Left lung (tissue), 10 donors: ENCODE results near the gene C10orf120. TPM values are rescaled to one million over a fixed set of nuclear protein-coding genes. Genes with fewer than 3 reads are reported as not detected.

ENCODE experiments used
- ATAC-seq: fragments of 200-7000 bp; cut with Tn5 transposase; one replicate; pipeline ENCODE4 v1.9.1; 2020; ENCODE audit warnings: moderate library complexity
- DNase-seq, 4 donors: peaks; one replicate each; pipeline ENCODE4 v3.0.0-alpha.2; 2013 to 2020
- H3K27ac ChIP-seq, 2 donors: fragments of 200-600 bp; sonication (generic) in 1 of 2; one replicate each; pipeline versions ENCODE4 v1.5.0 to v1.8.0; 2020 to 2021
- H3K27me3 ChIP-seq, 2 donors: fragments of 200-600 bp; sonication (generic) in 1 of 2; one replicate each; pipeline versions ENCODE4 v1.5.0 to v1.8.0; 2020 to 2021
- H3K36me3 ChIP-seq, 2 donors: fragments of 200-600 bp; sonication (generic) in 1 of 2; one replicate each; pipeline versions ENCODE4 v1.5.0 to v1.8.0; 2020 to 2021
- H3K4me1 ChIP-seq, 2 donors: fragments of 200-600 bp; one replicate each; pipeline ENCODE4 v1.8.0; 2021
- H3K4me3 ChIP-seq, 2 donors: fragments of 200-600 bp; sonication (generic) in 1 of 2; one replicate each; pipeline versions ENCODE4 v1.5.0 to v1.8.0; 2020 to 2021; ENCODE audit warnings: mild to moderate bottlenecking in 1 of 2
- H3K9me3 ChIP-seq, 2 donors: fragments of 200-600 bp; sonication (generic) in 1 of 2; one replicate each; pipeline versions ENCODE4 v1.5.0 to v1.8.0; 2020 to 2021
- CTCF ChIP-seq, 2 donors: fragments of 200-600 bp; sonication (generic) in 1 of 2; IDR thresholded peaks; one replicate each; pipeline versions ENCODE4 v1.5.0 to v1.8.0; 2021; ENCODE audit warnings: antibody characterized with exemption in 2 of 2
- intact Hi-C, 2 donors: fragments of 100-400 bp; cut with DNase I; formaldehyde crosslinking; loops; one replicate each; pipeline versions ENCODE4 v1.11.2 to v1.14.2; 2022
- polyA plus RNA-seq, 6 donors: library from polyadenylated mRNA; unstranded; fragments of 120-200 nt; gene quantifications; one replicate each; pipeline ENCODE4 v1.2.1, GENCODE V29; 2013; ENCODE audit not compliant: insufficient read length in 6 of 6
- total RNA-seq, 2 donors: library from RNA; stranded (reverse); fragmentation: NEBNext Ultra II Directional; extraction: Animal tissue kit (Norgen Biotek cat#: 25700); gene quantifications; one replicate each; pipeline ENCODE4 v1.2.1, GENCODE V29; 2021
- donor health status: DM: no; HTN: yes; CAD: no.
- donor health status: DM: no; HTN: no; CAD: no.

C10orf120 gene
- total and polyA plus RNA-seq, 8 donors: not detected

- intact Hi-C loops: no loop called here
- TF ChIP-seq CTCF (IDR thresholded peaks at IDR 0.05): no peak
- Histone ChIP-seq H3K4me3 (no peak overlapping the region), H3K27me3 (no peaks in the 10 kb centered on the region), H3K4me1 (no peaks in the 10 kb centered on the region), H3K36me3 (no peaks in the 10 kb centered on the region), H3K27ac (no peak overlapping the region), H3K9me3 (no peaks in the 10 kb centered on the region)
- ATAC-seq (no peak), DNase-seq (no peak)
These were observed 3.0 kb downstream of the C10orf120 start for GRCh38 chr10:122696687-122697086.

- Histone ChIP-seq H3K9me3 (no peaks in the 10 kb centered on the region), H3K4me3 (no peak overlapping the region), H3K36me3 (no peaks in the 10 kb centered on the region), H3K27me3 (no peaks in the 10 kb centered on the region), H3K27ac (no peak overlapping the region), H3K4me1 (no peaks in the 10 kb centered on the region)
- DNase-seq: no peak
- TF ChIP-seq CTCF (IDR thresholded peaks at IDR 0.05): no peak
- intact Hi-C loops: no loop called here
- ATAC-seq: no peak
These were observed 6.9 kb downstream of the C10orf120 start for GRCh38 chr10:122692744-122693143.

GRCh38 chr10:122689146-122689820 lies 10.4 kb downstream of the C10orf120 start:
- H3K4me3 ChIP-seq: no peak overlapping the region
- DNase-seq (no peak), ATAC-seq (no peak)
- no peaks in the 10 kb centered on the region for H3K9me3 ChIP-seq
- no peaks in the 10 kb centered on the region for H3K36me3 ChIP-seq
- no peaks in the 10 kb centered on the region for H3K27me3 ChIP-seq
- intact Hi-C loops: no loop called here
- no peak overlapping the region for H3K27ac ChIP-seq
- no peaks in the 10 kb centered on the region for H3K4me1 ChIP-seq
- no peak for TF ChIP-seq CTCF (IDR thresholded peaks at IDR 0.05)

- Histone ChIP-seq H3K27ac (no peak overlapping the region), H3K27me3 (no peaks in the 10 kb centered on the region), H3K4me1 (no peaks in the 10 kb centered on the region), H3K36me3 (no peaks in the 10 kb centered on the region), H3K4me3 (no peak overlapping the region), H3K9me3 (no peaks in the 10 kb centered on the region)
- intact Hi-C loops: no loop called here
- ATAC-seq: peak; percentile 87
- TF ChIP-seq CTCF (IDR thresholded peaks at IDR 0.05): peak in 1 of 2 donors; percentile 12
- DNase-seq: peak in 1 of 4 donors; percentile 14
These were observed 11.2 kb downstream of the C10orf120 start for GRCh38 chr10:122688293-122688989.

- H3K4me1 ChIP-seq: no peaks in the 10 kb centered on the region
- DNase-seq (no peak), ATAC-seq (no peak)
- no peaks in the 10 kb centered on the region for H3K27me3 ChIP-seq
- H3K36me3 ChIP-seq: no peaks in the 10 kb centered on the region
- intact Hi-C loops: no loop called here
- no peaks in the 10 kb centered on the region for H3K9me3 ChIP-seq
- H3K4me3 ChIP-seq: no peak overlapping the region
- no peak for TF ChIP-seq CTCF (IDR thresholded peaks at IDR 0.05)
- no peak overlapping the region for H3K27ac ChIP-seq
These were observed 17.1 kb downstream of the C10orf120 start for GRCh38 chr10:122682522-122682921.
